HL-60 (cell line): ENCODE results near the gene PKD2.

Source experiments
- CTCF ChIP-seq: IDR thresholded peaks from one replicate; pipeline ENCODE4 v1.5.1; 2011; ENCODE audit warnings: low read length, control low read depth, inconsistent platforms; ENCODE audit not compliant: insufficient read depth
- GABPA ChIP-seq: IDR thresholded peaks from 2 replicates; pipeline ENCODE4 v1.6.1; 2012; ENCODE audit warnings: low read depth

GRCh38 chr4:87965501-87965975, 41.9 kb upstream of the PKD2 start:
- TF ChIP-seq CTCF = no peak
- TF ChIP-seq GABPA = no peak
